GM23338 (cell line): ENCODE data around the gene ZNF614. TPM values are rescaled to one million over a fixed set of nuclear protein-coding genes. Genes with fewer than 3 reads are reported as not detected.

Source experiments
- ATAC-seq: fragments of 200-7000 bp; cut with Tn5 transposase; 3 replicates; pipeline ENCODE4 v1.9.1; 2020
- DNase-seq: peaks from one replicate; pipeline ENCODE4 v3.0.0-alpha.2; 2015; ENCODE audit warnings: low spot score
- H2AFZ ChIP-seq: fragments of 200-600 bp; sonication (generic); 2 replicates; pipeline ENCODE4 v1.8.0; 2016; ENCODE audit warnings: antibody characterized with exemption, mild to moderate bottlenecking, moderate library complexity
- H3F3A ChIP-seq: fragments of 200-600 bp; sonication (generic); replicated peaks from 2 replicates; pipeline ENCODE4 v1.8.0; 2017; ENCODE audit warnings: antibody characterized with exemption, mixed run types, low read depth
- H3K27ac ChIP-seq: fragments of 200-600 bp; sonication (generic); 2 replicates; pipeline ENCODE4 v1.6.1; 2016; ENCODE audit warnings: low read depth
- H3K27me3 ChIP-seq: fragments of 200-600 bp; sonication (generic); 2 replicates; pipeline ENCODE4 v1.8.0; 2016; ENCODE audit warnings: mild to moderate bottlenecking, mixed run types, moderate library complexity; ENCODE audit not compliant: insufficient read depth
- H3K36me3 ChIP-seq: fragments of 200-600 bp; sonication (generic); 2 replicates; pipeline ENCODE4 v1.8.0; 2016; ENCODE audit warnings: mild to moderate bottlenecking; ENCODE audit not compliant: insufficient read depth
- H3K4me1 ChIP-seq: fragments of 200-600 bp; sonication (generic); 2 replicates; pipeline ENCODE4 v1.8.0; 2016; ENCODE audit warnings: mild to moderate bottlenecking, moderate library complexity; ENCODE audit not compliant: insufficient read depth
- H3K4me2 ChIP-seq: fragments of 200-600 bp; sonication (generic); 2 replicates; pipeline ENCODE4 v1.7.1; 2017; ENCODE audit warnings: mixed run types
- H3K4me3 ChIP-seq: fragments of 200-600 bp; sonication (generic); 2 replicates; pipeline ENCODE4 v1.6.1; 2016; ENCODE audit warnings: mixed run types
- H3K79me2 ChIP-seq: fragments of 200-600 bp; sonication (generic); replicated peaks from 2 replicates; pipeline ENCODE4 v1.8.0; 2017; ENCODE audit warnings: mild to moderate bottlenecking; ENCODE audit not compliant: insufficient read depth
- H3K9me2 ChIP-seq: fragments of 200-600 bp; sonication (generic); 2 replicates; pipeline ENCODE4 v1.8.0; 2017; ENCODE audit not compliant: insufficient read depth
- H4K20me1 ChIP-seq: fragments of 200-600 bp; sonication (generic); replicated peaks from 2 replicates; pipeline ENCODE4 v1.8.0; 2017; ENCODE audit warnings: mild to moderate bottlenecking; ENCODE audit not compliant: insufficient read depth
- H3K27ac Mint-ChIP-seq: 2 replicates; pipeline ENCODE4 v1.8.0; 2020; ENCODE audit warnings: inconsistent platforms, mild to moderate bottlenecking, moderate library complexity, mixed read lengths
- H3K27me3 Mint-ChIP-seq: 3 replicates; pipeline ENCODE4 v1.8.0; 2022; ENCODE audit warnings: low read depth, mild to moderate bottlenecking, moderate library complexity, mixed read lengths, inconsistent platforms; ENCODE audit not compliant: insufficient read depth, poor library complexity
- H3K36me3 Mint-ChIP-seq: 3 replicates; pipeline ENCODE4 v1.8.0; 2021; ENCODE audit warnings: low read depth, mild to moderate bottlenecking, inconsistent platforms, moderate library complexity, mixed read lengths
- H3K4me1 Mint-ChIP-seq: 3 replicates; pipeline ENCODE4 v1.8.0; 2020; ENCODE audit warnings: mild to moderate bottlenecking, inconsistent platforms, mixed read lengths
- H3K4me3 Mint-ChIP-seq: 3 replicates; pipeline ENCODE4 v1.8.0; 2021; ENCODE audit warnings: moderate library complexity, mild to moderate bottlenecking, inconsistent platforms, mixed read lengths
- H3K9me3 Mint-ChIP-seq: 3 replicates; pipeline ENCODE4 v1.8.0; 2020; ENCODE audit warnings: moderate library complexity, mild to moderate bottlenecking, inconsistent platforms, mixed read lengths
- CREB1 ChIP-seq: fragments of 250-450 bp; sonication (Bioruptor Pico); IDR thresholded peaks from 2 replicates; pipeline ENCODE4 v1.5.0; 2020; ENCODE audit warnings: low read depth, mild to moderate bottlenecking, moderate library complexity
- EZH2 ChIP-seq: fragments of 200-600 bp; sonication (generic); IDR thresholded peaks from one replicate; pipeline ENCODE4 v1.8.0; 2017; ENCODE audit warnings: antibody characterized with exemption, mild to moderate bottlenecking, low read depth; ENCODE audit not compliant: unreplicated experiment
- NANOG ChIP-seq: IDR thresholded peaks from 2 replicates; pipeline ENCODE4 v1.6.1; 2016; ENCODE audit warnings: antibody characterized with exemption, borderline replicate concordance
- POLR2AphosphoS5 ChIP-seq: IDR thresholded peaks from 2 replicates; pipeline ENCODE4 v1.6.1; 2016; ENCODE audit warnings: antibody characterized with exemption, low read depth
- REST ChIP-seq: IDR thresholded peaks from one replicate; pipeline ENCODE4 v1.6.1; 2018; ENCODE audit warnings: antibody characterized with exemption; ENCODE audit not compliant: unreplicated experiment
- STAT1 ChIP-seq: IDR thresholded peaks from one replicate; pipeline ENCODE4 v1.6.1; 2016; ENCODE audit warnings: antibody characterized with exemption; ENCODE audit not compliant: unreplicated experiment
- ZNF114 ChIP-seq: fragments of 250-450 bp; sonication (Bioruptor Pico); IDR thresholded peaks from 2 replicates; pipeline ENCODE4 v1.5.0; 2020; ENCODE audit warnings: mild to moderate bottlenecking, moderate library complexity
- ZNF331 ChIP-seq: fragments of 250-450 bp; sonication (Bioruptor Pico); IDR thresholded peaks from 2 replicates; pipeline ENCODE4 v1.5.0; 2020; ENCODE audit warnings: low read depth, mild to moderate bottlenecking, moderate library complexity
- polyA plus RNA-seq: library from polyadenylated mRNA; unstranded; fragments of >200 nt; fragmentation: Nextera tagmentation; extraction: Ambion mirVana; gene quantifications from 2 replicates; pipeline ENCODE4 v1.2.1, GENCODE V29; 2016
- total RNA-seq: library from RNA; depleted of rRNA; stranded (reverse); fragments of >200 nt; shearing (Covaris generic); gene quantifications from 2 replicates; pipeline ENCODE4 v1.2.3, GENCODE V29; 2014
- TF ChIP-seq, protein P1 (sequence below): fragments of 250-450 bp; sonication (Bioruptor Pico); IDR thresholded peaks from 2 replicates; pipeline ENCODE4 v1.5.0; 2020; ENCODE audit warnings: mild to moderate bottlenecking, moderate library complexity

ZNF614 gene
- total and polyA plus RNA-seq, 2 experiments from 2014 or later = 9.1 to 26.2 TPM

- Histone ChIP-seq H3K4me2 (no peak overlapping the region), H3K9me2 (0 out of 2 replicates have a peak, but pooled peaks cover 3% of the 10 kb centered on the region), H3K36me3 (peaks cover 59% of the 10 kb centered on the region), H3K4me1 (no peaks in the 10 kb centered on the region), H3K27ac (no peak overlapping the region), H2AFZ (no peak overlapping the region), H3K27me3 (no peaks in the 10 kb centered on the region), H4K20me1 (no peaks in the 10 kb centered on the region), H3K79me2 (no peaks in the 10 kb centered on the region), H3K4me3 (no peak overlapping the region), H3F3A (no peaks in the 10 kb centered on the region)
- no peak for DNase-seq
- no peak overlapping the region for H3K4me3 Mint-ChIP-seq
- no peak overlapping the region for H3K27ac Mint-ChIP-seq
- peaks cover 95% of the 10 kb centered on the region for H3K9me3 Mint-ChIP-seq
- H3K4me1 Mint-ChIP-seq = no peaks in the 10 kb centered on the region
- no peak for ATAC-seq
- TF ChIP-seq ZNF331 (CRISPR knock-in tag) (no peak), POLR2AphosphoS5 (no peak), CREB1 (CRISPR knock-in tag) (no peak), REST (no peak), STAT1 (no peak), EZH2 (no peak), ZNF114 (CRISPR knock-in tag) (no peak), NANOG (no peak)
- TF ChIP-seq, protein P1, sequence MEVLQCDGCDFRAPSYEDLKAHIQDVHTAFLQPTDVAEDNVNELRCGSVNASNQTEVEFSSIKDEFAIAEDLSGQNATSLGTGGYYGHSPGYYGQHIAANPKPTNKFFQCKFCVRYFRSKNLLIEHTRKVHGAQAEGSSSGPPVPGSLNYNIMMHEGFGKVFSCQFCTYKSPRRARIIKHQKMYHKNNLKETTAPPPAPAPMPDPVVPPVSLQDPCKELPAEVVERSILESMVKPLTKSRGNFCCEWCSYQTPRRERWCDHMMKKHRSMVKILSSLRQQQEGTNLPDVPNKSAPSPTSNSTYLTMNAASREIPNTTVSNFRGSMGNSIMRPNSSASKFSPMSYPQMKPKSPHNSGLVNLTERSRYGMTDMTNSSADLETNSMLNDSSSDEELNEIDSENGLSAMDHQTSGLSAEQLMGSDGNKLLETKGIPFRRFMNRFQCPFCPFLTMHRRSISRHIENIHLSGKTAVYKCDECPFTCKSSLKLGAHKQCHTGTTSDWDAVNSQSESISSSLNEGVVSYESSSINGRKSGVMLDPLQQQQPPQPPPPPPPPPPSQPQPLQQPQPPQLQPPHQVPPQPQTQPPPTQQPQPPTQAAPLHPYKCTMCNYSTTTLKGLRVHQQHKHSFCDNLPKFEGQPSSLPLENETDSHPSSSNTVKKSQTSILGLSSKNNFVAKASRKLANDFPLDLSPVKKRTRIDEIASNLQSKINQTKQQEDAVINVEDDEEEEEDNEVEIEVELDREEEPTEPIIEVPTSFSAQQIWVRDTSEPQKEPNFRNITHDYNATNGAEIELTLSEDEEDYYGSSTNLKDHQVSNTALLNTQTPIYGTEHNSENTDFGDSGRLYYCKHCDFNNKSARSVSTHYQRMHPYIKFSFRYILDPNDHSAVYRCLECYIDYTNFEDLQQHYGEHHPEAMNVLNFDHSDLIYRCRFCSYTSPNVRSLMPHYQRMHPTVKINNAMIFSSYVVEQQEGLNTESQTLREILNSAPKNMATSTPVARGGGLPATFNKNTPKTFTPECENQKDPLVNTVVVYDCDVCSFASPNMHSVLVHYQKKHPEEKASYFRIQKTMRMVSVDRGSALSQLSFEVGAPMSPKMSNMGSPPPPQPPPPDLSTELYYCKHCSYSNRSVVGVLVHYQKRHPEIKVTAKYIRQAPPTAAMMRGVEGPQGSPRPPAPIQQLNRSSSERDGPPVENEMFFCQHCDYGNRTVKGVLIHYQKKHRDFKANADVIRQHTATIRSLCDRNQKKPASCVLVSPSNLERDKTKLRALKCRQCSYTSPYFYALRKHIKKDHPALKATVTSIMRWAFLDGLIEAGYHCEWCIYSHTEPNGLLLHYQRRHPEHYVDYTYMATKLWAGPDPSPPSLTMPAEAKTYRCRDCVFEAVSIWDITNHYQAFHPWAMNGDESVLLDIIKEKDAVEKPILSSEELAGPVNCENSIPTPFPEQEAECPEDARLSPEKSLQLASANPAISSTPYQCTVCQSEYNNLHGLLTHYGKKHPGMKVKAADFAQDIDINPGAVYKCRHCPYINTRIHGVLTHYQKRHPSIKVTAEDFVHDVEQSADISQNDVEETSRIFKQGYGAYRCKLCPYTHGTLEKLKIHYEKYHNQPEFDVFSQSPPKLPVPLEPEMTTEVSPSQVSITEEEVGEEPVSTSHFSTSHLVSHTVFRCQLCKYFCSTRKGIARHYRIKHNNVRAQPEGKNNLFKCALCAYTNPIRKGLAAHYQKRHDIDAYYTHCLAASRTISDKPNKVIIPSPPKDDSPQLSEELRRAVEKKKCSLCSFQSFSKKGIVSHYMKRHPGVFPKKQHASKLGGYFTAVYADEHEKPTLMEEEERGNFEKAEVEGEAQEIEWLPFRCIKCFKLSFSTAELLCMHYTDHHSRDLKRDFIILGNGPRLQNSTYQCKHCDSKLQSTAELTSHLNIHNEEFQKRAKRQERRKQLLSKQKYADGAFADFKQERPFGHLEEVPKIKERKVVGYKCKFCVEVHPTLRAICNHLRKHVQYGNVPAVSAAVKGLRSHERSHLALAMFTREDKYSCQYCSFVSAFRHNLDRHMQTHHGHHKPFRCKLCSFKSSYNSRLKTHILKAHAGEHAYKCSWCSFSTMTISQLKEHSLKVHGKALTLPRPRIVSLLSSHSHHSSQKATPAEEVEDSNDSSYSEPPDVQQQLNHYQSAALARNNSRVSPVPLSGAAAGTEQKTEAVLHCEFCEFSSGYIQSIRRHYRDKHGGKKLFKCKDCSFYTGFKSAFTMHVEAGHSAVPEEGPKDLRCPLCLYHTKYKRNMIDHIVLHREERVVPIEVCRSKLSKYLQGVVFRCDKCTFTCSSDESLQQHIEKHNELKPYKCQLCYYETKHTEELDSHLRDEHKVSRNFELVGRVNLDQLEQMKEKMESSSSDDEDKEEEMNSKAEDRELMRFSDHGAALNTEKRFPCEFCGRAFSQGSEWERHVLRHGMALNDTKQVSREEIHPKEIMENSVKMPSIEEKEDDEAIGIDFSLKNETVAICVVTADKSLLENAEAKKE = no peak
- peaks cover 98% of the 10 kb centered on the region for H3K36me3 Mint-ChIP-seq
- H3K27me3 Mint-ChIP-seq = peaks cover 2% of the 10 kb centered on the region
Observed at GRCh38 chr19:52066258-52066863, 38.2 kb upstream of the ZNF614 start.
